Measurements from ENCODE around the gene DAAM2. TPM values are rescaled to one million over a fixed set of nuclear protein-coding genes. Genes with fewer than 3 reads are reported as not detected.

Gene DAAM2
- total and polyA plus RNA-seq, 9 of the 15 experiments (the other 6 are each of a cell fraction or from before 2014, with no cell fraction given), result 0.01 to 0.07 TPM; not detected in 7

- POLR2A ChIA-PET, result no interaction called here
- TF ChIP-seq ZNF232 (CRISPR knock-in tag; IDR thresholded peaks at IDR 0.05) (no peak), RFX7 (CRISPR knock-in tag; IDR thresholded peaks at IDR 0.05) (no peak), SAFB2 (IDR thresholded peaks at IDR 0.05; ENCODE audit: borderline replicate concordance, low read depth, low read length, severe bottlenecking) (no peak), HMG20A (CRISPR knock-in tag; conservative IDR thresholded peaks at IDR 0.05) (no peak), NR2F6 (CRISPR knock-in tag; IDR thresholded peaks at IDR 0.05) (no peak), SFPQ (IDR thresholded peaks at IDR 0.05; ENCODE audit: low read depth, low read length) (no peak), ZC3H11A (IDR thresholded peaks at IDR 0.05; ENCODE audit: low read depth, low read length) (no peak)
- no peak overlapping the region for H2AFZ ChIP-seq (ENCODE audit: low read depth, low read length)
- in situ Hi-C loops (cut with MboI) (no loop called here), intact Hi-C loops (cut with micrococcal nuclease) (no loop called here)
- 5% methylated on average over 2 of the region's 2 CpGs for WGBS (ENCODE audit: insufficient coverage, low coverage, missing lambda C conversion rate)
- ATAC-seq (no peak), DNase-seq (ENCODE audit: extremely low read depth in 1 of 4, low spot score in 3 of 4) (no peak), FAIRE-seq (no peak)
- CTCF ChIA-PET (ENCODE audit: low intra/inter-chr PET ratio), result no interaction called here
- no peaks in the 10 kb centered on the region for H3K36me3 ChIP-seq (ENCODE audit: control insufficient read depth, insufficient read depth, low read length)
- no peaks in the 10 kb centered on the region for H3K79me2 ChIP-seq (ENCODE audit: control insufficient read depth, insufficient read depth, low read length)
- H3K9me1 ChIP-seq (ENCODE audit: control insufficient read depth, insufficient read depth, low read length), result no peaks in the 10 kb centered on the region
- H3K4me3 ChIP-seq, result no peak overlapping the region
- no peaks in the 10 kb centered on the region for H3K27me3 ChIP-seq (ENCODE audit: control insufficient read depth in 2 of 2, insufficient read depth in 2 of 2, low read length in 2 of 2)
- H3K4me1 ChIP-seq (replicated peaks in 1 of 2; ENCODE audit: control insufficient read depth in 2 of 2, insufficient read depth in 2 of 2, low read length in 2 of 2), result peaks cover 0 to 7% of the 10 kb centered on the region in 2 experiments; a peak in 4 of 5 replicates
- H3K9ac ChIP-seq (ENCODE audit: insufficient read depth in 1 of 2, low read depth in 2 of 2, low read length in 2 of 2), result no peak overlapping the region
- H3K4me2 ChIP-seq (ENCODE audit: insufficient read depth, low read length), result no peak overlapping the region
- no peaks in the 10 kb centered on the region for H4K20me1 ChIP-seq (replicated peaks; ENCODE audit: control insufficient read depth, insufficient read depth, low read length)
- no peaks in the 10 kb centered on the region for H3K9me3 ChIP-seq (replicated peaks; ENCODE audit: control insufficient read depth, insufficient read depth, low read depth, low read length)
- BruUV-seq (replicated peaks), result no TSS peak
- no peak overlapping the region for H3K27ac ChIP-seq (ENCODE audit: extremely low read depth, low read depth, low read length)
These were observed 161.0 kb downstream of the DAAM2 start for GRCh38 chr6:39953076-39953618.

Other genes with a start within 250 kb of the DAAM2 start
- not detected in 2 replicates for gene KIF6, start 67.0 kb upstream of the DAAM2 start, total RNA-seq (2014; rRNA removed)
- gene KIF6, start 67.0 kb upstream of the DAAM2 start, total RNA-seq (2014; rRNA removed; fragmentation: Illumina TruSeq; extraction: Trizol), result not detected in 2 replicates
- not detected in 2 replicates for gene KIF6, start 67.0 kb upstream of the DAAM2 start, total RNA-seq (2015; rRNA removed; fragmentation: Illumina TruSeq; extraction: Trizol)
- not detected in 2 replicates for gene KIF6, start 67.0 kb upstream of the DAAM2 start, total RNA-seq (2021)
- gene KIF6, start 67.0 kb upstream of the DAAM2 start, polyA plus RNA-seq (2011; rRNA removed), result not detected in 2 replicates
- not detected in 2 replicates for gene KIF6, start 67.0 kb upstream of the DAAM2 start, polyA plus RNA-seq (2014; fragmentation: Illumina TruSeq; extraction: Trizol)
- gene KIF6, start 67.0 kb upstream of the DAAM2 start, polyA plus RNA-seq (2014; fragmentation: Nextera tagmentation; extraction: Ambion mirVana), result not detected
- gene KIF6, start 67.0 kb upstream of the DAAM2 start, polyA plus RNA-seq (2014; rRNA removed), result not detected in 2 replicates
- gene MOCS1, start 142.1 kb downstream of the DAAM2 start, total RNA-seq (2014; rRNA removed), result 12.5 and 14.1 TPM in 2 replicates
- 4.7 and 6.0 TPM in 2 replicates for gene MOCS1, start 142.1 kb downstream of the DAAM2 start, total RNA-seq (2014; rRNA removed; fragmentation: Illumina TruSeq; extraction: Trizol)
- gene MOCS1, start 142.1 kb downstream of the DAAM2 start, total RNA-seq (2015; rRNA removed; fragmentation: Illumina TruSeq; extraction: Trizol), result 10.7 and 12.0 TPM in 2 replicates
- gene MOCS1, start 142.1 kb downstream of the DAAM2 start, total RNA-seq (2021), result 12.7 and 15.3 TPM in 2 replicates
- 0.47 and 1.0 TPM in 2 replicates for gene MOCS1, start 142.1 kb downstream of the DAAM2 start, polyA plus RNA-seq (2011; rRNA removed)
- 10.0 and 10.9 TPM in 2 replicates for gene MOCS1, start 142.1 kb downstream of the DAAM2 start, polyA plus RNA-seq (2014; fragmentation: Illumina TruSeq; extraction: Trizol)
- under 1 TPM; 0.69 to 0.95 TPM for gene MOCS1, start 142.1 kb downstream of the DAAM2 start, polyA plus RNA-seq (2014; fragmentation: Nextera tagmentation; extraction: Ambion mirVana)
- gene MOCS1, start 142.1 kb downstream of the DAAM2 start, polyA plus RNA-seq (2014; rRNA removed), result 8.7 and 9.6 TPM in 2 replicates